ENCODE data around the gene KIAA0319L.

DNA sequence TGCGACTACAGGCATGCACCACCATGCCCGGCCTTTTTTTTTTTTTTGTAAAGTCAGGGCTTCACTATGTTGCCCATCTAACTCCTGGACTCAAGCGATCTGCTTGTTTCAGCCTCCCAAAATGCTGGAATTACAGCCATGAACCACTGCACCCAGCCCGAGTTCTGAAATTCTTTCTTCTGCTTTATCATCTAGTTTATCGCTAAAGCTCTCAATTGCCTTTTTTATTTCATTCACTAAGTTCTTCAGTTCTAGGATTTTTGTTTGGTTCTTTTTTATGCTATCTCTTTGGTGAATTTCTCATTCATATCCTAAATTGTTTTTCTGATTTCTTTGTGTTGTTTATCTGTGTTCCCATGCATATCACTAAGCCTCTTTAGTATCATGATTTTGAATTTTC is 27.0 kb downstream of the KIAA0319L start:
- TF ChIP-seq, protein P1, sequence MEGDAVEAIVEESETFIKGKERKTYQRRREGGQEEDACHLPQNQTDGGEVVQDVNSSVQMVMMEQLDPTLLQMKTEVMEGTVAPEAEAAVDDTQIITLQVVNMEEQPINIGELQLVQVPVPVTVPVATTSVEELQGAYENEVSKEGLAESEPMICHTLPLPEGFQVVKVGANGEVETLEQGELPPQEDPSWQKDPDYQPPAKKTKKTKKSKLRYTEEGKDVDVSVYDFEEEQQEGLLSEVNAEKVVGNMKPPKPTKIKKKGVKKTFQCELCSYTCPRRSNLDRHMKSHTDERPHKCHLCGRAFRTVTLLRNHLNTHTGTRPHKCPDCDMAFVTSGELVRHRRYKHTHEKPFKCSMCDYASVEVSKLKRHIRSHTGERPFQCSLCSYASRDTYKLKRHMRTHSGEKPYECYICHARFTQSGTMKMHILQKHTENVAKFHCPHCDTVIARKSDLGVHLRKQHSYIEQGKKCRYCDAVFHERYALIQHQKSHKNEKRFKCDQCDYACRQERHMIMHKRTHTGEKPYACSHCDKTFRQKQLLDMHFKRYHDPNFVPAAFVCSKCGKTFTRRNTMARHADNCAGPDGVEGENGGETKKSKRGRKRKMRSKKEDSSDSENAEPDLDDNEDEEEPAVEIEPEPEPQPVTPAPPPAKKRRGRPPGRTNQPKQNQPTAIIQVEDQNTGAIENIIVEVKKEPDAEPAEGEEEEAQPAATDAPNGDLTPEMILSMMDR (conservative IDR thresholded peaks at IDR 0.05), result no peak
- TF ChIP-seq EZH2 (IDR thresholded peaks at IDR 0.05; ENCODE audit: low read depth), result no peak
